Stomach (tissue), 4 donors: ENCODE data around the gene KCNJ4.
"Not testable (repeated sequence)": the region's sequence is repeated elsewhere in the genome, so short reads cannot be mapped to it uniquely, and the experiment has no call there.

Source experiments
- CTCF ChIP-seq, 7 experiments: fragments of 450-650 bp in 4 of 7; fragments of 200-600 bp in 3 of 7; sonication (generic) in 3 of 7; IDR thresholded peaks; one replicate each; pipeline ENCODE4 v1.5.1; 2016 to 2019; ENCODE audit warnings: antibody characterized with exemption in 7 of 7, control low read depth in 2 of 7, mild to moderate bottlenecking in 1 of 7
- EP300 ChIP-seq: sonication (generic); formaldehyde crosslinking; IDR thresholded peaks from one replicate; pipeline ENCODE4 v1.6.1; 2017; ENCODE audit warnings: antibody characterized with exemption
- POLR2AphosphoS5 ChIP-seq, 3 donors: sonication (generic); formaldehyde crosslinking; IDR thresholded peaks; one replicate each; pipeline ENCODE4 v1.6.1; 2016; ENCODE audit warnings: antibody characterized with exemption in 3 of 3

GRCh38 chr22:38386918-38387317 is 68.1 kb downstream of the KCNJ4 start:
- not testable (repeated sequence) for TF ChIP-seq CTCF (IDR thresholded peaks at IDR 0.05); EP300; POLR2AphosphoS5 (IDR thresholded peaks at IDR 0.05)
